Glomerular endothelial cell (primary cell): ENCODE results near the gene NAA30. TPM values are rescaled to one million over a fixed set of nuclear protein-coding genes. Genes with fewer than 3 reads are reported as not detected.

Experiments
- DNase-seq: peaks from one replicate; pipeline ENCODE4 v3.0.0-alpha.2; 2011; ENCODE audit warnings: low read depth, low spot score; ENCODE audit errors: extremely low read depth
- total RNA-seq: library from RNA; depleted of rRNA; stranded (reverse); fragments of >200 nt; gene quantifications from 2 replicates; pipeline ENCODE4 v1.2.3, GENCODE V29; 2015

NAA30 gene
- total RNA-seq, 1 donor from 2014 or later = 18.0 TPM

GRCh38 chr14:57391517-57392195 is 1.3 kb downstream of the NAA30 start:
- no peak for DNase-seq

- DNase-seq = no peak
Observed at GRCh38 chr14:57392830-57393229, 2.4 kb downstream of the NAA30 start.

GRCh38 chr14:57400556-57401494 is 10.4 kb downstream of the NAA30 start:
- no peak for DNase-seq

- no peak for DNase-seq
Observed at GRCh38 chr14:57401501-57401900, 11.1 kb downstream of the NAA30 start.

- DNase-seq = no peak
Observed at GRCh38 chr14:57402173-57402852, 11.9 kb downstream of the NAA30 start.

- no peak for DNase-seq
Observed at GRCh38 chr14:57403521-57403864, 13.1 kb downstream of the NAA30 start.

- DNase-seq = no peak
Observed at GRCh38 chr14:57405562-57405961, 15.2 kb downstream of the NAA30 start.

GRCh38 chr14:57408037-57408436 is 17.7 kb downstream of the NAA30 start:
- no peak for DNase-seq

- no peak for DNase-seq
Observed at GRCh38 chr14:57408634-57409033, 18.2 kb downstream of the NAA30 start.

- DNase-seq = no peak
Observed at GRCh38 chr14:57412341-57412740, 22.0 kb downstream of the NAA30 start.

GRCh38 chr14:57413849-57414248 is 23.5 kb downstream of the NAA30 start:
- no peak for DNase-seq

GRCh38 chr14:57417228-57417627 is 26.8 kb downstream of the NAA30 start:
- DNase-seq = no peak

GRCh38 chr14:57418999-57419398 is 28.6 kb downstream of the NAA30 start:
- DNase-seq = no peak

- no peak for DNase-seq
Observed at GRCh38 chr14:57420033-57420432, 29.6 kb downstream of the NAA30 start.

- no peak for DNase-seq
Observed at GRCh38 chr14:57420986-57421385, 30.6 kb downstream of the NAA30 start.

- DNase-seq = no peak
Observed at GRCh38 chr14:57435923-57436322, 45.5 kb downstream of the NAA30 start.

GRCh38 chr14:57461777-57462320 is 71.5 kb downstream of the NAA30 start:
- no peak for DNase-seq

GRCh38 chr14:57462551-57462950 is 72.2 kb downstream of the NAA30 start:
- no peak for DNase-seq

- DNase-seq = no peak
Observed at GRCh38 chr14:57464008-57464730, 73.8 kb downstream of the NAA30 start.
